ENCODE results near the gene TMEM229A. TPM values are rescaled to one million over a fixed set of nuclear protein-coding genes. Genes with fewer than 3 reads are reported as not detected.

Gene TMEM229A
- total and polyA plus RNA-seq, 2 of the 8 experiments (the other 6 are each of a cell fraction or from before 2014, with no cell fraction given) = 0.33 to 0.54 TPM

GRCh38 chr7:124020060-124020459, 12.8 kb downstream of the TMEM229A start (continued):
- no peak for TF ChIP-seq CTCF (IDR thresholded peaks at IDR 0.05; ENCODE audit: control extremely low read depth in 1 of 3, insufficient read depth in 1 of 3, low read depth in 1 of 3, low read length in 3 of 3)
- no peak for TF ChIP-seq GABPA (IDR thresholded peaks at IDR 0.05; ENCODE audit: borderline replicate concordance, insufficient read depth, low read length)
